NCI-H146 treated with DMSO at 0.1 percent for 48 hours (cell line): ENCODE measurements around the gene TLE3.

ENCODE experiments used
- DNase-seq: peaks from one replicate; lab custom pipeline; 2025; ENCODE audit not compliant: unreplicated experiment; lab: John Stamatoyannopoulos, UW

Gene TLE3

GRCh38 chr15:70084461-70084860 lies 13.3 kb downstream of the TLE3 start:
- DNase-seq, result no peak

DNA sequence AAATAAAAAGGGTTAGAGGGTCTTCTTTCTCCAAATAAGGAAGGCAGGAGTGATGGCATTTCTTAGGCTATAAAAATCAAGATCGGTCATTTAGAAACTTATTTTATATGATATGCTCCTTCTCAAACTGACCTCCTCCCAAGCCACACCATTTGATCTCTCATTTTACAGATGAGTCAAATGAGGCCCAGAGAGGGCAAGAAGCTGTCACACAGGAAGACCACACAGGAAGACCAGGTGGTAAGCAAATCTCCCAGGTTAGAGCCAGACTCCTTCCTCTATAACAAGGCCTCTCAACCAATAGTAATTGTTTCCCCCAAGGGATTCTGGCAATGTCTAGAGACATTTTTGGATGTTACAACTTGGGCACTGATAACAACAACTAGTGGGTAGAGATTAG lies 13.8 kb downstream of the TLE3 start:
- DNase-seq, result no peak

GRCh38 chr15:70083418-70083817 lies 14.3 kb downstream of the TLE3 start:
- DNase-seq, result no peak

DNA sequence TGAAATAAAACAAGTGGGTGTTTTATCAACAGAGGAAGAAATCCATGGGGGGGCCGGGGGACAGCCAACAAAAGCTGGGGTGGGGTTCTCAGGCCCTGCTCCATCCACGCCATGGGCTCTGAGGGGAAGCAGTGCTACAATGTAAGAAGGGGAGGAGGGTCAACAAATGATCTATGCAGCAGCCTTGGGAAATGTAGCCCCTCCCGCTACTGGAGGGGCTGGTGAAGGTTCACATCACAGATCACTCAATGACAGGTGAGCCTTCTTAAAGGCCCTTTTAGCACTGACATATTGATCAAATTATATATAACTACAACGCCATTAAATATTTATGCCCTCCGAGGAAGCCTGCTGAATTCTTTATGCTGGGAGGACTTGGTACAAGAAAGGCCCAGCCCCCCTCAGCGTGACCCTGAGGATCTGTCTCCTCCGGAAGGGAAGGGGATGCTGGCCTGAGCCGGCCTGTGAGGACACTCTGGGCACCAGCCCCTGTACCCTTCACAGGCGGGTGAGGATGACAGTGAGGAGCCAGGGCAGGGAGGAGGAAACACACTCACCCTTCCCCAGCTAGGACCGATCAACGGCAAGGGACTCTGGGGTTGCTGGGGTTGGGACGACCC lies 15.3 kb downstream of the TLE3 start:
- DNase-seq, result no peak

- DNase-seq, result no peak
These were observed 16.1 kb downstream of the TLE3 start for GRCh38 chr15:70081612-70082011.

GRCh38 chr15:70080347-70080746 lies 17.4 kb downstream of the TLE3 start:
- no peak for DNase-seq

DNA sequence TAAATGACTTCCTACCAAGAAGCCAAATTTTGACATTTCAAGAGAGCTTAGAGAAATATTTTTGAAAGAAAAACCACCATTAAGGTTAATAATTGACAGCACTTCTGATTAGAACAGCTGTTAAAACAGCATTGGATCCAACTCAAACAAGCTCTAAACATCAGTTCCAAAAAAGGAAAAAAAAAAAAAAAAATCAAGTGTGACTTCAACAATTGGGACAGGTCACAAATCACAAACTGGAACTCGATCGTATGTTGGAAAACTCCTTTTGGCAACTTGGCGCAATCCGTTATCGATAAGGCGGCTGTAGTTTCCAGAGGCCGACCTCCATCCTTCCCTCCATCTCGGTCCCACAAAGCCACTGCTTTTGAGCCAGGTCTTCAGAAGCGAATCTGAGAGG lies 17.8 kb downstream of the TLE3 start:
- DNase-seq, result no peak

- DNase-seq, result no peak
These were observed 18.9 kb downstream of the TLE3 start for GRCh38 chr15:70078578-70079417.

DNA sequence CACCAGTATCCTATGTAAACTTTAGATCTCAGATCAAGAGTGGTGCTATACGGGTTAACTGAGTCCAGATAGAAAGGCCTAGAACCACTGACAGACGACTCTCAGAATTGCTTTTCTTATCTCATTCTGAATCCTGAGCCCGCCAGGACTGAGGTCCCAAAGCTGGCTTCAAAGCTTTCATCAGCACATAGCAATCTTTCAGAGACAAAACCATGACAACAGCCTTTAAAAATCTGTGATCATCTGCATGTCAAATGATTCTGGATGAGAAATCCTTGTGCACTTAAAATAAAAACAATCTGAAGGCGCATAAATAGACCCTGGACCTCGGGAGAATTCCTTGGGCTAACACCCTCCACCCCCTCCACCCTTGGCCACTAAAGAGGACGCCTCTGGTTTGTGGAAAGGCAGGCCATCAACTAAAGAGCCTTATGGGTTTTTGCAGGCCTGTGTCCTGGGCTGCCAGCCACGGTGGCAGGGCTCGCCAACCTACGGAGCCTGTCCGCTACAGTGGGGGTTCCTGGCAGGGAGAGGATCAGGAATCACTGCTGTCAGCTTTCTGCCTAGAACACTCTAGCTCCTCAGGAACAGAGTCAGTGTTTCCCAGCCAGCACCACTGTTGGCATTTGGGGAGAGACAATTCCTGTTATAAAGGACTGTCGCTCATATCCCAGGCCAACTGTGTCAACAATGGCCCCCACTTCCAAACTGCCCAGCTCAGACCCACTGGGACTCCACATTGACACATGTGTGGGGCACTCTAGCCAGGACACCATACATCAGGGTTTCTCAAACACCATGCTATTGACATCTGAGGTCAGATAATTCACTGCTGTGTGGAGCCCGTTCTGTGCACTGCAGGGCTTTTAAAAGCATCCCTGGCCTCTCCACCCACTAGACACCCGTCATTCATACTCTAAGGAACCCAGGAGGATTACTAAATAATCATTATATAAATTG lies 20.2 kb downstream of the TLE3 start:
- DNase-seq, result no peak

- no peak for DNase-seq
These were observed 23.3 kb downstream of the TLE3 start for GRCh38 chr15:70074380-70074779.

DNA sequence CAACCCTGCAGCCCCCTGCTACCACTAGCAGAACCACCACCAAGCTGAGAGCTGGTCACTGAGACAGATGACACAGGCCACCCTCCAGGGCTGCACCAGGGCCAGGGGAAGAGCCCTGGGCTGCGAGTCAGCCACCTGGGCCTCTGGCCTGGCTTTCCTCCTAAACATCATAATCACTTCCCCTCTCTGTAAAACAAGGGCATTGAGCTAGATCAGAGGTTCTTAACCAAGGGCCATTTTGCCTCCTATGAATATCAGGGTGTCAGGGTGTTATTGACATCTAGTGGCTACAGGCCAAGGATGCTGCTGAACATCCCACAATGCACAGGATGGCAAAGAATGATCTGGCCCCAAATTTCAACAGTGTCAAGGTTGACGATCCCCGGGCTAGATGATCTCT lies 25.2 kb downstream of the TLE3 start:
- no peak for DNase-seq

- no peak for DNase-seq
These were observed 25.9 kb downstream of the TLE3 start for GRCh38 chr15:70071799-70072198.

DNA sequence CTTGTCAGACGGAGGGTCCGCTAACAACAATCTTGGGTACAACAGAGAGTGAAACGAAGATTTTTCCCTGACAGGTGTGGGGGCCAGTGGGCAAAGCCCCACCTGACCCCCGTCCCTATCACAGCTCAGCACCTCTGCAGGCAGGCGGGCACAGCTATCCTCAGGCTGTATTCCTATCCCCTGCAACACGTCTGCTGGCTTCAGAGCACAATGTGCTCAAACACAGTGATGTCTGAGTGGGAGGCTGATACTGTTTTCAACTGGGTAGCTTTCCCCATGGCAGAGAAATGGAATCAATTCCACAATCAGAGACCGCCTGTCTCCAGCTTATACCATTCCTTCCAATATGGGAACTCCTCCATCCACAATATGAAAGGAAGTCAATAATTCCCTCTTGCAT lies 28.0 kb downstream of the TLE3 start:
- no peak for DNase-seq

DNA sequence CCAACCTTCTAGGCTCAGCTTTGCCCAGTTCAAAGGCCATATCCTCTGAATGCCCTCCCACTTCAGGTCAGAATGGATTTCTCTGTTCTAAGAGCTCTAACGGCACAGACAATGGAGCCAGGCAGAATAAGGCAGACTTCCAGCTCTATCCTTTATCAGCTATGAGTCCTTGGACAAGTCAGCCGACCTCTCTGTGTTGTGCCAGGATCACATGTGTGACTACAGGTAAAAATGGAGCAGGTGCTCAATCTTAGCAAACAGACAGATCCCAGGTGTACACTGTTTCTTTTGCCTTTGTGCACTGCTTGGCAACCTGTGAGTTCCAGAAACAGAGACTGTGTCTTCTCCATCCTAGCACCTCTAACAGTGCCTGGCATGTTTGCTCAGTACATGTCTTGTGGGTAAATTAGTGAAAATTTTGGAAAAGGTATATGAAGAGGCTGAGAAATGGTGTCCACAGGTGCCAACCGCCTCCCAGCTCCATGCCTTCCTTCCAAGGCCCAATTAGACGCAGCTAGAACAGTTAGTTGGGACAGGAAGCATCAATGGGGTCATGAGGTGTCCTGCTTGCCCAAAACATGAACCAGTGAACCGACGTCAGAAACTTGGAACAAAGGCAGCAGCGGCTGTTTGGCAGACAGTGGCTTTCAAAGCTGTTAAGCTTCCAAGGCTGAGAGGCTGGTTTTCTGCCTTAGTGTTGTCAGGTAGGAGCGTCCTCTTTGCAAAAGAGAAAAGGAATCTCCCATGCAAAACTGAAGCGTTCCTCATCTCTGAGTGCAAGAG lies 28.7 kb downstream of the TLE3 start:
- DNase-seq, result no peak

- DNase-seq, result no peak
These were observed 30.0 kb downstream of the TLE3 start for GRCh38 chr15:70067681-70068080.

DNA sequence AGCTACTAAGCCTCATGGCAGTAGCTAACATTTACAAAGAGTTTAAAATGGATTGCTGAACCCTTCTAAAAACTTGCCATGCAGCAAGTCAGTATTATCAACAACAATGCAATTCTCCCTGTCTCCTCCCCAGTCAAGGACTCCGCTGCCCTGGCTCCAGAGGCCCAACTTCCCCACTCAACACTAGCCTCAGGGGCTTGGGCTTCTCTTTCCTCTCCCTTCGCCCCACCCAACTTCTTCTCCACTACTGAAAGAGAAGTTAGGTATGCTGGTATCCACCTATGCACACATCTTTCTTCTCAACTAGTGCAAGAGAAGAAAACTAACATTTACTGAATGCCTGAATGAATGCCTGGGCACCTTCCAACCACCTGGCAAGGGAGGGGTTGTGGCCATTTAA lies 30.7 kb downstream of the TLE3 start:
- DNase-seq, result no peak

GRCh38 chr15:70066447-70066846 lies 31.3 kb downstream of the TLE3 start:
- DNase-seq, result no peak

GRCh38 chr15:70066004-70066403 lies 31.7 kb downstream of the TLE3 start:
- DNase-seq, result no peak

DNA sequence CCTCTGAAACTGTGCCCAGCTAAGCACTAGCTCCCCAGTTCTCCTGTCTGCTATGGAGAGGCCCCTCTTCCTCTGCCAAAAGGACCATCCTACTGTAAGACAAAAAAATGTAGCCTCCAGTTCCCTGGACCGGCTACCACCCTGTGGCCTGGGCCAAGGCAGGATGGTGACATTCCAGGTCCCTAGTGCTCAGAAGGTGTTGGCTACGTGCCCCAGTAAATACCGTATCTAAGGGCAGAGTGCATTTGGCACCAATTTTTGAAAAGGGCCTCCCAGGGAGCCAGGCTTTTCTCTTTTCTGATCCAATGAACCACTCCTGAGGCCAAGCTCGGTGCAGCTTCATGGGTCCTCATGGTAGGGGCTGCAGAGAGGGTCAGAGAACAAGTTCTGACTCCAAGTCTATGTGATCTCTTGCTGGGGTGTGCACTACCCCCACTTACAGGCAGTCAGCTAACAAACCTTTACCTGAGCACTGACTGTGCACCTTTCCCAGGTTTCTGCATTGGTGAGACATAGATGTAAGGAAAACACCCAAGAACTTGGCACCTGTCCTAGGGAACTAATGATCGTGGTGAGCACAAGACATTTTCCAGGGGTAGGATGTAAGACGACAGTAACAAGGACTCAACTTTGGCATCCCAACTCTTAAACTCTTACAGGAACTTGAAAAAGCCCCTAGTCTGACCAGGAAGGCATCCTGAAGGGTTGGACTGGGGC lies 32.6 kb downstream of the TLE3 start:
- no peak for DNase-seq

DNA sequence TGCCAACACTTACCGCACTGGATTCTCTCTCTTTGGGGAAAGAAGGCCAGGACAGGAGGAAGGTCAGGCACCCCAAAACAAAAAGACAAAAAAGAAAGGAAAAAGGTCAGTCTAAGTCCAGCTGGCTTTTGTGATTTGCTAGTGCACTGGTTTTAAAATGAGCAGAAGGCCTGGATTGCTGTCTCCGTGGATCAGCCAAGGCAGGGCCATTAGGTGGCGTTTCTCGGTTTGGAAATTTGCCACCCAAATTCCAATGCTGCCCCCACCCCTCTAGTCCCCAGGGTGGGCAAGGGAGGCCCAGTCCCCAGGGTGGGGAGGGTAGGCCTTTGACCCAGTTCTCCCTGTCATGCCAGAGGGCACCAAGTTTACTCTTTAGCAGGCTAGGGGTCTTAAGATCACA lies 33.3 kb downstream of the TLE3 start:
- DNase-seq, result no peak
